DMS153 (cell line): Measurements from ENCODE around the gene SMAD7.

Experiments
- DNase-seq: peaks from one replicate; lab custom pipeline; 2025; lab: John Stamatoyannopoulos, UW

The SMAD7 gene

DNA sequence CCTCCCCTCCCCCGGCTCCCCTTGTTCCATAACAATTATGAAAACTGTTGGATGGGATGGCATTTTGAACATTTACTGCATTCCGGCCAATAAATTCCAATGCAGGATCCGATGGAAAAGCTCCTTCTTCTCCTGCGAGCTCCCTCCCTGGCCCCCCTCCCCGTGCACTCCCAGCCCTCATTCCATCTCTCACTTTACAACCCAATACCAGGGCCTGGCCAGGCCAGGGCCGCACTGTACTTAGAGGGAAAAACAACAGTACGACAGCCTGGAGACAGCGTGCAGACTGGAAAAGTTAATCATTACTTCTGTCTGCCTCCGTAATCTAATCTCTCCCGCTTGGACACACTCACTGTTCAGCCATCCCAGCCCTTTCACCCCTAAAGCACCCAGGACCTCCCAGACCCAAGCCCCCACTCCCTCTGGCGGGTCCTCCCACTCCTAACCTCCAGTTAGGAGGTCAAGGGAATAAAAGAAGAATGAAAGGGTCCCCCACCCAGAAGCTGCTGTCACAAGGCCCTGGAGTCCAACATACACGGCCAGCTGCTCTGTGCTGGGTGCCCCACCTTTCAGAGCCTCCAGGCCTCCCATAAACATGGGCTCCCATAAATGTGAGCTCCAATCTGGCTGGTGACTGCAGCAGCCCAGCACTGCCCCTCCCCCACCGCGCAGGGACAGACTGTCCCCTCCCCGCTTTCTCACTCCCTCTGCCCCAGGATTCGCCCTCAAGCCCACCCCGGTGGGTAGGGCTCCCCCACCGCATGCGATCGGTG is 20.6 kb downstream of the SMAD7 start:
- DNase-seq, result no peak

DNA sequence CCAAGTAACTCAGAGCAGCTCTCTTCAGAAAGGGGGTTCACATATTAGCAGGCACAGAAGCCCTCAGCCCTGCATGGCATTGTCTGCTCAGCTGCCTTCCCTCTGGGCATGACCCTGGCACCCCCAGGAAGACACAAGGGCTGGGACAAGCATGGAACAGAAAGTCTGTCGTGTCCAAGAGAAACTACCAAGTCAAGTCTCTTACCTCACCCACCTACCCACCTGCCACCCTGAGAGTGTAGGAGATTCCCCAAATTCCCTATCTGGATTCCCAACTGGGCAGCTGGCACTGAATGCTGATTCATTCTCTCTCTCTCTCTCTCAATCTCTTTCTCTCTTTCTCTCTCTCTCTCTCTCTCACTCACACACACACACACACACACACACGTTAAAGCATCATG is 21.6 kb downstream of the SMAD7 start:
- DNase-seq, result no peak

DNA sequence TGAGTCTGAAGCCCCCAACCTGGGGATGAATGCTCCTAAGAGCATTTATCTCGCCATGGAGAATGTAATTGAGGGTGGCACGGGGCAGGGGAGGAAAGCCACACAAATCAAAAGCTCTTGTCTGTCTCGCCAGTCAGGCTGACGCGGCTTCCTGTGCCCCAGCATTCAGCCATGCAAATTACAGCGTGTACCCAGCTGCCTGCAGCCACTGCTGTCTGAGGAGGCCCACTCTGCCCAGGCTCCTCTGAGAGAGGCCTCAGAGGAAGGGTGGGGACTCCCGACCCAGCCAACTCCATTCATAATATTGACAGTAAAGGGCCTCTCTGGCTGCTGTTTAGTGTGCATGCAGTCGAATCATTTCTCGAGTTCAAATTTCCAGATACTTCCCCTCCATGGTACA is 22.0 kb downstream of the SMAD7 start:
- DNase-seq, result peak; percentile 93

- no peak for DNase-seq
Measured at GRCh38 chr18:48927286-48928080, 23.3 kb downstream of the SMAD7 start.

GRCh38 chr18:48926420-48926857 is 24.3 kb downstream of the SMAD7 start:
- peak; percentile 81 for DNase-seq

DNA sequence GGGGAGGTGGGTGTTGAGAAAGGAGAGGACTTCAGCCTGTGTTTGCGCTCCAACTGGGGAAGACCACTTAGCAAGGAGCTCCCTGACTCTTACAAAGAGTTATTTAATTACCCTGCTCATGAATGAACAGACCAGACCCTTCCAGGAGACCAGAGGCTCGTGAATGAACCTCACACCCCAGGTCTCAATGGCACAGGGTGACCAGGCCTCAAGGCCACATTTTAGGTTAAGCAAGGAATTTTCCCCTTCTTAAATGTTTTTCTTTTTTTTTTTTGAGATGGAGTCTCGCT is 25.3 kb downstream of the SMAD7 start:
- no peak for DNase-seq

- no peak for DNase-seq
Measured at GRCh38 chr18:48924630-48925490, 25.9 kb downstream of the SMAD7 start.

GRCh38 chr18:48923746-48924629 is 26.8 kb downstream of the SMAD7 start:
- DNase-seq, result no peak

GRCh38 chr18:48922801-48923730 is 27.7 kb downstream of the SMAD7 start:
- no peak for DNase-seq

- DNase-seq, result no peak
Measured at GRCh38 chr18:48922226-48922800, 28.5 kb downstream of the SMAD7 start.

DNA sequence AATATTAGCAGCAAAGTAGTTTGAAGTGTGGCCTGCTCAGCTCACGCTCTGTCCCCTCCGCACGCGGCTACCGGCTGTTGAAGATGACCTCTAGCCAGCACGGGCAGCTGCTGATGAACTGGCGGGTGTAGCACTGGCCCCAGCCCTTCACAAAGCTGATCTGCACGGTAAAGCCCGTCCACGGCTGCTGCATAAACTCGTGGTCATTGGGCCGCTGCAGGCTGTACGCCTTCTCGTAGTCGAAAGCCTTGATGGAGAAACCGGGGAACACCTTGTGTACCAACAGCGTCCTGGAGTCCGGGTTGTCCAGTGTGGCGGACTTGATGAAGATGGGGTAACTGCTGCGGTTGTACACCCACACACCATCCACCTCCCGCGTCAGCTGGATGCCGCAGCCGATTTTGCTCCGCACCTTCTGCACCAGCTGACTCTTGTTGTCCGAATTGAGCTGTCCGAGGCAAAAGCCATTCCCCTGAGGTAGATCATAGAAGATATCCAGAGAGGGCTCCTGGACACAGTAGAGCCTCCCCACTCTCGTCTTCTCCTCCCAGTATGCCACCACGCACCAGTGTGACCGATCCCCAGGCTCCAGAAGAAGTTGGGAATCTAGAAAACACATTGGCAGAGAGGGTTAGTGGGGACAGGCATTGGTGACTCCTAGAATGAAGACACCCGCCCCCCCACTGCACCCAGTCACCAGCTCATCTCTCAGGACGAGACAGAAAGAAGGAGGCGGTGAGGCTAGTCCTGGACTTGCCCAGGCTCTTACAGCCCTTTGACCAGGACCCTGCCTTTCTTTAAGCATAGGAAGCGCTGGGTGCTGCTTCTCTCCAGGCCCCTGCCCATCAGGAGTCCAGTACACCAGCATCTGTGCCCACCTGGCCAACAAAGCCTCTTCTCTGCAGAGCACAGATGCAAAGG is 29.2 kb downstream of the SMAD7 start:
- no peak for DNase-seq

GRCh38 chr18:48920408-48921038 is 30.2 kb downstream of the SMAD7 start:
- no peak for DNase-seq

GRCh38 chr18:48919547-48919946 is 31.2 kb downstream of the SMAD7 start:
- DNase-seq, result no peak

- DNase-seq, result no peak
Measured at GRCh38 chr18:48918660-48919456, 31.9 kb downstream of the SMAD7 start.

GRCh38 chr18:48917579-48918517 is 32.9 kb downstream of the SMAD7 start:
- DNase-seq, result no peak

GRCh38 chr18:48915626-48916425 is 34.9 kb downstream of the SMAD7 start:
- no peak for DNase-seq
